DMS53 treated with DMSO at 0.1 percent for 48 hours (cell line): ENCODE results near the gene PASD1.
"Not testable (repeated sequence)": the region's sequence is repeated elsewhere in the genome, so short reads cannot be mapped to it uniquely, and the experiment has no call there.

Source experiments
- DNase-seq: peaks from one replicate; lab custom pipeline; 2025; ENCODE audit not compliant: unreplicated experiment; lab: John Stamatoyannopoulos, UW

Gene PASD1

DNA sequence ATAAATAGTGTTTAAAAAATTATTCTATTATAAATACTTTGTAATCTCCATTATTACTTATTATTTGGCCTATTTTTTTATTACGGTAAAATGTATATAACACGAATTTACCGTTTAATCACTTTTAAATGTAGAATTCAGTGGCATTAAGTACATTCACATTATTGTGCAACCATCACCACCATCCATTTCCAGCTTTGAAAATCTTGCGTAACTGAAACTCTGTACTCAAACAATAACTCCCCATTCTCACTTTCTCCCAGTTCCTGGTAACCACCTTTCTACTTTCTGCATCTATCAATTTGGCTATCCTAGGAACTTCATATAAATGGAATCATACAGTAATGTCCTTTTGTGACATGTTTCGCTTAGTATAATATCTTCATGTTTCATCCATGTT lies 45.7 kb downstream of the PASD1 start:
- DNase-seq: no peak

DNA sequence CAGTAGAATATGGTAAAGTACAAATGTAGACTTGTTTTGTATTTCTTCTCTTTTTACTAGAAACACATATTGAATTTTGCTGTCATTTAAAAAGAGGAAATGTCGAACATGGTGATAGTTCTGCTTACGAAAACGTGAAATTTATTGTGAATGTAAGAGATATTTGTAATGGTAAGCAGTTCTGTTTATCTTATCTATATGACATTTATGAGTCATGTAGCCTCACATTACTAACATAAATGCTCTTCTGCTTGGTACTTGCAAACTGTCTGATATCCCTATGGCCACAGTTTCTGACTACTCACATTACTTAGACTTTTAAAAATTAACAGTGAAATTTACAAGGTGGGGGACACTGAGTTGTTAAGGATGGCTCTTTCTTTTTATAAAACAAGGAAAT lies 57.9 kb downstream of the PASD1 start:
- DNase-seq: no peak

DNA sequence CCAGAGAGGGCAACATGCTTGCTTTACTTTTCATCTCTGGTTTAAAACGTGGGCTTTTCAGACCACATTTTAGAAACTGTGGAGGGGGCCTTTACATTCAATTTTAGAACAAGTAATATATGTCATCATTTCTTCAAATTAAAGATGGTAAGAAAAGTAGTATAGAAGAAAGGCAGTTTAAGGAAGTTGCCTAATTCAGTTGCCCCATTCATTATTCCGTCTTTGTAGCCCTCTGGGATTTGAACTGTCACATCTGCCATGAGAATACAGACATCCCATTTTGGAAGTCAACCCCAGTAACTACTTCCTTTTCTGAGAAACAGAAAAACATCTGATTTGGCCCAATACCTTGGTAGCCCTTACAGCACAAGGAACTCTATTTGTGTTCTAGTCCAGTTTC lies 61.2 kb downstream of the PASD1 start:
- no peak for DNase-seq

DNA sequence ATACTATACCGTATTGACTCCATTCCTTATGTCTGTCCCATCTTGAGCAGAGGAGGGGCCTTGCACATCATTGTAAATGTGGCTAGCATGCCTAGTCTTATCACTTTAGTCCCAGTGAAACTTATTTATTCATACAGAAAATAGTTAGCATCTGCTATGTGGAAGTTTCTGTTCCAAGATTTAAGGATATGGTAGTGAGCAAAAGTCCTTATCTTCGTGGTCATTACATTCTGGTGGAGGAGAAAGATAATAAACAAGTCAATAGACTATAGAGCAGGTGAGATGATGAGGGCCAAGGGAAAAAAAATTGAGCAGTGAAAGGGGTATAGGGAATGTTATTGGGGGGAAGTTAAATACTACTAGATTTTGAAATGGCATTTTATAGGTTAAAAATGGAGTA lies 68.3 kb downstream of the PASD1 start:
- no peak for DNase-seq

DNA sequence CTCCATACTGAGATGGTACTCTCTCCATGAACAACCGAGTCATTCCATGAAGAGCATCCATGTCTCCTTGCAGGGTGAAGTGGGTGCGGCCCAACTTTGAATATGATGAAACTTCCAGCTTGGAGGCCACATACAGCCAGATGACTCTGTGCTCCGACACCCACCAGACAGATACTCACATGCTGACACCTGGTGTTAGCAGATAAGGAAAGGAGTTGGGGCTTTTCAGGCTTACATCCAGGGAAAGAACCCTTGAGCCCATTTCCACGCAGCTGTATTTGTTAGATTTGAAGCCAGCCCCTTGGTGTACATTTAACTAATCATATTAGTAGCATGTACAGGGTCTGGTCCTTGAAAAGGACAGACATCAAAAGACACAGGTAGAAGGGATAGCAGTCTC lies 69.7 kb downstream of the PASD1 start:
- DNase-seq: no peak

DNA sequence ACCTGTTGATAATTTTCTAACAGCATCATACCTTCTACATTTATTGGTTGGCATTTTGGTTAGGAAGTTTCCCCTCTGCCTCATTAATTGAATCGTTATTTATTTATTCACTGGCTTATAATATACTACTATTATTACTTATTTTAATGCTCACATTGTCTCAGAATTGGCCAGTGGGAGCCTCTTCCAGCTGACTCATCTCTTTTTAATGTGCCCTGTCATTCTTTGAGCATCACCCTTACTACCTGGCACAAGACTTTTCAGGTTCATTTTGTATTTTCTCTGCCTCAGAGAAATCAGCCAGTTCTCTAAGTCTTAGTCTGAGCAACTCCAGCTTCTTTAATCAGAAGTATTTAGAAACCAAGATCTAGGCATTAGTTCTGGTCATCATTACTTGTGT lies 71.5 kb downstream of the PASD1 start:
- no peak for DNase-seq

DNA sequence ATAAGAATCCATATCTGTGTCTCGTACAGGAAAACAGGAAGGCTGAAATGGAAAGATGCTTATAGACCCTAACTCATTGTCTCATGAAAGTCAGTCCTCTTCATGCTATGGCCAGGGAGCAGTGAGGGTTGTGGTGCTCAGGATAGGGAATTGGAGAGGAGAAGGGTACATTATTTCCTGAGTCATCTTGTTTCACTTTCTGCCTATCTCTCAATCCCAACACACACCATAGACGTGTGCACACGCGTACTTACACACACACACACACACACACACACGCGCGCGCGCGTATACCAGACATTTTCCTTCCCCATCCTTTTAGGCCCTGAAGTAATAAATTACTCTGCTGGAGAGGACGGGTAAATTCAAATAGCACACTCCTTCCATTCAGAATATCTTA lies 78.1 kb downstream of the PASD1 start:
- no peak for DNase-seq

DNA sequence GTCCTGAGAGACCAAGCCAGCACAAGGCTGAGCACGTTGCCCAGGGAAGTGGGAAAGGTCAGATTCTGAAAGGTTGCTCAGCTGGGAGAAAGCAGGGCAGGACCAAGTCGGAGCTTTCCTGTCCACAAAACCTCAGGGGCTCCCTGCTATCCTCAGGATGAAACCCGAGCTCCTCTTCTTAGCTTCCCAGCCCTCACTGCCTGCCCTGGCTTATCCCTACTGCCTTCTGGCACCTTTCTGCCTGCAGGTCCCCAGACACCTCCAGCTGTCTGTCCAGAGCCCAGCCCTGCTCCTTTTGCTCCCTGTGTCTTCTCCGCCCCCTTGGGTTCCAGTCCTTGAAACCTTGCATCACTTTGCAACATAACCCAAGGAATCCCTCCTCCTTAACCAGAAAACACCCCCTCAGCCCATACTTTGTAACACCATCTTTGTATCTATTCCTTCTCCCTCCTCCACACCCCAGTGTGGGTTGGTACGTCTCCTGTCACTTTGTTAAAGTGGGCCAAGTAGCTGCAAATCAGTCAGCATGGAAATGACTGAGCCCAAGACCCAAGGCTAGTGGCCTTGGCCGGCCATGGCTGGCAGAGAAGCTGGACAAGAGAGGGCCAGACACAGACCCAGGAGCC lies 111.8 kb downstream of the PASD1 start:
- no peak for DNase-seq

DNA sequence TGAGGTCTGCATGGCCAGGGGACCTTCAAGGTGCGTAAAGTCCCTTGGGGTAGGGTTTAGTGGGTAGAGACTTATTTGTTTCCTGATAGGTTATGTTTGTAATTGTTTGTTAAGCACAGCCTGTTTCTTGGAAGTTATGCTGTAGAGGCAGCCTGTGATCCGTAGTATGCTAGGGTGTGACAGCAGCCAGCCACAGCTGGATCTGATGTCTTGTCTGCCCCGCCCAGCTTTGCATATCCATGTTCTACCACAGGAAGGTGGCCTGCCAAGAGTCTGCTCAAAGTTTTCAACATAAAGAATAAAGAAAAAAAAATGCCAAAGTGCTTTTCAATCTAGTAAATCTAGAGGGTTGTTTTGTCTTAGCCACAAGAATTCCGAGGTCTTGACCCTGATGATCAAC lies 112.7 kb downstream of the PASD1 start:
- no peak for DNase-seq

DNA sequence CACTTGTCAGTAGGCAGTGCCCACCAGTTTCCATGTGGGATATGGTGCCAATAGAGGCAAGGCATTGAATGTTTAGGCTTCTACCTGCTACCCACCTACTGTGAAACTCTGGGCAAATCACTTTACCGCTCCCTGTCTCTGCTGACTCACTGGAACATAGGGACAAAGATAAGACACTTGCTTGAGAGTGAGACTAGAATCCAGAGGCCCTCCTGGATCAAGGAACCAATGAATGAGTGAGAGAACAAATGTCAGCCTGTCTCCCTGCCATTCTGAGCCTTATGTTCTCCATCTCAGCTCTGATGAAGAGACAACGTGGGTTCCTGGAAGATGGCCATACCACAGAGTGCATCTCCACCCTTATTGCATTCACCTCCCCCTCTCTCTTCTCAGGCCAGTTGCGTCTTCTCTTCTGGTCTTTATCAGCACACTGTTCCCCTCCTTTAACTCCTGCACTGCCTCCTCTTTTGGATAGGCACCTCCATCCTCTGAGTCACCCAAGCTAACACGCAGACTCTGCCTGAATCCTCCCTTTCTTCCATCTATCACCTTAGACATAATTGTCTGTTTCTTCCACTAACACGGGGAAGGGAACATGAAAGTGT lies 116.4 kb downstream of the PASD1 start:
- no peak for DNase-seq

DNA sequence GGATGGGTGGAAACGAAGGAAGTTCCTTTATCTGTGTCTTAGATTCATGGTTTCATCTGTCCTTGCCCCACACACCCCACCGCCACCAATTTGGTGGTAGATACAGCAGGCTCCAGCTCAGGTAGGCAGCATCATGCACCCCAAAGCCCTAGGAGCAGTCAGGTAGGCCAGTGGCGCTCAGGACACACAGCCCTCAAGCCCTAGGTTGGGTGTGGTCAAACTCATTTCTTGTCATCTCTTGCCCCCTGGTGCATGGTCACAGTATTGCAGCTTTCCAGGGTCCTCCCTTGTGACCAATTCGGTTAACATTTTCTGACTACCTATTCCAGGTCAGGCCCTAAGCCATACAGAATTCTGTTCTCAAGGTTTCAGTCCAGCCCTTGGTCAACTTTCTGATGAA lies 117.3 kb downstream of the PASD1 start:
- peak; percentile 3 for DNase-seq

DNA sequence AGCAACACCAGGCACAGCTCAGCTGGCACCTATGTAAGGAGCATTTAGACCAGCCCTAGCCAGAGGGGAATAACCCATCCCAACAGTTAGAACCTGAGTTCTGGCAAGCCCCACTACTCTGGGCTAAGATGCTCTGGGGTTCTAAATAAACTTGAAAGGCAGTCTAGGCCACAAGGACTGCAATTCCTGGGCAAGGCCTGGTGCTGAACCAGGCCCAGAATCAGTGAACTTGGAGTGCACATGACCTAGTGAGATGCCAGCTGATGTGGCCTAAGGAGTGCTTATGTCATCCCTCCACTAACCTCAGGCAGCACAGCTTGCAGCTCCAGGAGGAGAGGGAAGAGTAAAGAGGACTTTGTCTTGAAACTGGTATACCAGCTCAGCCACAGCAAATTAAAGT lies 124.2 kb downstream of the PASD1 start:
- no peak for DNase-seq

DNA sequence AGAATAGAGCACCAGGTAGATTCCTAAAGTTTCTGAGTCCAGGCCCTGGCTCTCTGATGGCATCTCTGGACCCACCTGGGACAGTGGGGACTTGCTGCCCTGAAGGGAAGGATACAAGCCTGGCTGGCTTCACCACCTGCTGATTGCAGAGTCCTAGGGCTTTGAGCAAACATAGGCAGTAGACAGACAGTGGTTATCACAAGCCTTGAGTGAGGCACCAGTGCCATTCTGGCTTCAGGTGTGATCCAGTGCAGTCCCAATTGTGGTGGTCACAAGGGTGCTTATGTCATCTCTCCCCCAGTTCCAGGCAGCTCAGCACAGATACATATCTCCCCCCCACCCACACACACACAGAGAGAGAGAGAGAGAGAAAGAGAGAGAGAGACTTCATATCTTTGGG lies 125.2 kb downstream of the PASD1 start:
- no peak for DNase-seq

DNA sequence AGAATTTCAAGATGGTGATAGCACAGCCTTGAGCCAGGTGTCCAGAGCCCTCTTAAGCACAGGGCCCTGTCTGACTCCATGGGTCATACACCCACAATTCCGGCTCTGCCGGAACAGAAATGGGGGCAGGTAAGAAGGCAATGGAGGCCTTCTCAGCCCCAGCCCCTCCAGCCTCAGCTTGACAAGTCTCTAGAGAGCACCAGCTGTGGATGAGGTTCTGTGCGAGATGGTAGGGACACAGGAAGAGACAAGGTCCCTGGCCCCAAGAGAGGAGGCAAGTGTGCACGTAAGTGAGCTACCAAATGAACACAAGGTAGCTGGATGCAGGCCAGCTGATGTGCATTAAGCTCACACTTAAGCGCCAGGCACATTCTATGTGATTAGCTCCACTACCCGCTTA lies 129.3 kb downstream of the PASD1 start:
- DNase-seq: no peak

DNA sequence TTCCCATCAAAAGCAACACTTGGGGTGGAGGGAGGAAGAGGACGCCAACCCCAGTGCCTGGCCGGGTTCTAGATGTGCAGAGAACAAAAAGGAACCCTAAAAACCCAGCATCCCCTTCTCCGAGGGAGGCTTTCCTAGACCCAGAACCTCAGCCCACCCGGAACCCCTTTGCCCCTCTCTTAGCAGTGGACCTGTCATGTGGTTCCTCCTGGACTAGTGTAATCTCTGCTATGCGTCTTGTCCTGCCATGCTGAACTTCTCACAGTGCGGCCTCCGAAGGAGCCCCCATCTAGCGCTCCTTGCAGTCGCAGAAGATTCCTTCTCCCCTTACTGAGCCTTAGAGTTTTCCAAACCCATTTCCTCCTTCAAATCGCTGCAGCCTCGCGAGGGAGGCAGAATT lies 130.6 kb downstream of the PASD1 start:
- no peak for DNase-seq

DNA sequence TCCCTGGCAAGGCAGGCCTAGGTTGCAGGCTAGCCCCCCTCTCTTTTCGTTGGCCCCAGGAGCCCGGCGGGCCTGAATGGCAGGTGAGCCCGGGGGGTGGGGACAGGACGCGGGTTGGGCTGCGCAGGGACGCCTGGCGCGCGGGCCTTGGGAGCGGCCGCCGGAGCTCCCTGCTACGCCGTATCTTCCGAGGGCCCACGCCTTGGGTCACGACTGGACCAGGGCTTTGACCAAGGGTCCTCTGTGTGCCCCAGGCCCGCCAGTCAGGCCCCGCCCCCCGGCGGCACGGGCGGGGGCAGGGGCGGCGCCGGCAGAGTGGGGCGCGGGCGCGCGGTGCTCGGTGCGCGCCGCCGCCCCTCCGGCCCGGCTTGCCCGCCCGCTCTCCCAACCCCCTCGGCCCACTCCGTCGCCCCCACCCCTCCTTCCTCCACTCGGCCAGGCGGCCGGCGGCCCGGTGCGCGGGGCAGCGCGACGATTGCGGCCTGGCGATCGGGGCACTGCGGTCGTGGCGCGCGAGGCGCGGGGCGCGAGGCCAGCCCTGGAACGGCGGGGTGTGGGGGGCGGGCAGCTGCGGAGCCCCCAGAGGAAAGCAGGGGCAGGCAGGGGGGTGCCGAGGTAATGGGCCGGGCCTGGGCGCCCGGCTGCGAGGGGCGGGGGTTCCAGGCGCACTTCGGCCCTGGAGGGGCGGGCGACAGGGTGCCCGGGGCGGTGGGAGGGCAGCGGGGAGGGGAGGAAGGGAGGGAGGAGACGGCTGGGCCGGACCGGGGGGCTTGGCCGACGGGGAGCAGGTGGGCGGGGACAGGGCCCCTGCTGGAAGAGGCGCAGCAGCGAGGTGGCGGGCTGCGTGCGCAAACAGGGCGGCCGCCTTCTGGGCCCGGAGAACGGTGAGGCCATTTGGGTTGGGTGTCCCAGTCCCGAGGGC lies 131.4 kb downstream of the PASD1 start, which contains the start of gene PRRG3:
Gene PRRG3 (plus strand): TSS at position 798 of the 922 bp plus-strand sequence. CDS start 3,357 bp downstream, outside the sequence.
- DNase-seq: no peak

DNA sequence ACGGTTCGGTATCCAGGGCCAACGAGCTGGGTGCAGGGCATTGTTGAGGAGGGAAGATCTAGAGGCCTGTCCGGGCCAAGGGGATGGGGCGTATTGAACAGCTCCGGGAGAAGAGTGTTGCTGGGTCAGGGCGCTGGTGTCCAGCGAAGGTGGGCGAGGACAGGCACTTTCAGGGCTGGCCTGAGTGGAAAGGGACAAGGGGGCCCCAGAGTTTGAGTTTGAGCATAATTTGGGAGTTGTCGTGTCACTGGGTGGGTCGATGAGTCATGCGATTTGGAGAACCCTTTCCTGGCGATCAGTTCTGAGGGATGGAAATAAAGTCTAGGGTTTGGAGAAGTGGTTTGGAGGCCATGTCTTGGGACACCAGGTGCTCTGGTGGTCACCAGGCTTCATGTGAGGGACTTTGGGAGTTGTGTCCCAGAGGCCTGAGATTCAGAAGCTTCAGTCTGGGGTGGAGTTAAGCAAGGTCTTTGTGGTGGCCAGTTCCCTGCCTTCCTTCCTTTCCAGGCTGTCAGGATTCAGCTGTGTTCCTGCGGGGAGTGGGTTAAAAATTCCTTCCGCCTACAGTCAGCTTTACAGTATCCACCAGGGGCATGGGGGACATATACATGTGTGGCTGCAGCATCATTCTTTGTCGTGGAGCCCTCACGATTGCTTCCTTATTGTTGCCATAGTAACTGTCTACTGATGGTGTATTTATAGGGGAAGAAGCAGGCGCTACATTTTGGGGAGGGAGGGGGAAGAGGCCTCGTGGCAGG lies 132.3 kb downstream of the PASD1 start:
- no peak for DNase-seq

DNA sequence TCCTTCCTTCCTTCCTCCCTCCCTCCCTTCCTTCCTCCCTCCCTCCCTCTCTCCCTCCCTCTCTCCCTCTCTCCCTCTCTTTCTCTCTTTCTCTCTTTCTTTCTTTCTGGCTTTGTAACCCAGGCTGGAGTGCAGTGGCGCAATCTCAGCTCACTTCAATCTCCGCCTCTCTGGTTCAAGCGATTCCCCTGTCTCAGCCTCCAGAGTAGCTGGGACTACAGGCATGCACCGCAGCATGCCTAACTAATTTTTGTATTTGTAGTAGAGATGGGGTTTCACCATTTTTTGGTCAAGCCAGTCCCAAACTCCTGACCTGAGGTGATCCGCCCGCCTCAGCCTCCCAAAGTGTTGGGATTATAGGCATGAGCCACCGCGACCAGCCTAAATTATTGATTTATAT lies 133.6 kb downstream of the PASD1 start:
- not testable (repeated sequence) for DNase-seq

DNA sequence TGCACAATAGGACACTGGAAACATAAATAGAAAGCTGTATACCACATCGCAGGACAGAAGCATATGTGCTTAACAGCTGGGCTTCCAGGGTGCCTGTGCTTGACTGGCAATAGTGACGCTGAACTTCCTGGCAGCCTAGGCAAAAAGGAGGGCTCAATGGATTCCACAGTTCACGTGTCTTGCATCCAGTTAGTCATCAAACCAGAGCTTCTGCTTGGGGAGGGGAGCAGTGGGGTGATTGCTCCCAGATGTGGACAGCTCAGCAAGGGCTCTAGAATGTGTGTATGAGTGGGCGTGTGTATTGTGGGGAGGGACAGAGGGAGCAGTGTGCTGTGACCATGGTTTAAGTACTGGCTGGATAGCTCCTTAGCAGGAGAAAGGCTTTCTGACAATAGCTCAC lies 134.0 kb downstream of the PASD1 start:
- no peak for DNase-seq

DNA sequence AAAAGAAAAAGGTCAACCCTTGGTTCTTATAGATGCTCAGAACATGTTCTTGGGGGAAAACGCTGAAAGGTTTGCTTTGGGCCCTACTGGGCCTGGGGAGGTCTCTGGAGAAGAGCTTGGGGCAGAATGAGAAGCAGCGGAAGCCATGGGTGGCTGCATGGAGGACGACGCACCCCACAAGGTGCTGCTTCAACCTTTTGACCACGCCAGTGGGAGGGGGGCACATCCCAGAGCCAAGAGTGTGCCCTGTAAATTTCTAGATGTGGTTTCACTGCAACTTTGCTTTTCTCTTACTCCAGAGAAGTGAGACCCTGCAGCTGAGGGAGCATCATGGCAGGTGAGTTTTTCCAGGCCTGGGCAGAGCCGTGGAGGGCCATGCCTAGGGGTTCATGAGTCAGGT lies 135.0 kb downstream of the PASD1 start:
- no peak for DNase-seq

DNA sequence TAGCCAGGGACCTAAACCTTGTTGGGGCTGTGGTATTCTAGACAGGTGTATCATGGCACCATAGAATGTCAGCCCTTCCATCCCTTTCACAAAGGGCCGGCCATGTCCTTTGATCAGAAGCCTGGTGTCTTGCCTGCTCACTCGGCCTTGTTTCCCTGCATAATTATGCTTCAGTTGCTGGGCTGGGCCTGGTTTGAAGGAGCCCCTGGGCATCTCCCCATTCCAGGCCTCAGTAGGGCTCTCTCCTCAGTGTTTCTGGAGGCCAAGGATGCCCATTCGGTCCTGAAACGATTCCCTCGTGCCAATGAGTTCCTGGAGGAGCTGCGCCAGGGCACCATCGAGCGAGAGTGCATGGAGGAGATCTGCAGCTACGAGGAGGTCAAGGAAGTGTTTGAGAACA lies 136.3 kb downstream of the PASD1 start:
- no peak for DNase-seq
